HEK293 (cell line): ENCODE measurements around the gene APOE.
A peak's percentile ranks its signal among the peaks of the same experiment; 100 is the strongest.

ENCODE experiments used
- GLI2 ChIP-seq: fragments of 450-650 bp; formaldehyde crosslinking; IDR thresholded peaks from 2 replicates; pipeline ENCODE4; 2017; ENCODE audit warnings: missing biosample characterization, missing genetic modification characterization, low read depth, borderline replicate concordance
- IKZF3 ChIP-seq: fragments of 450-650 bp; IDR thresholded peaks from 2 replicates; pipeline ENCODE4 v1.5.0; 2018; ENCODE audit warnings: missing biosample characterization, mild to moderate bottlenecking, missing genetic modification characterization, moderate library complexity
- KLF7 ChIP-seq: fragments of 450-650 bp; formaldehyde crosslinking; IDR thresholded peaks from 2 replicates; pipeline ENCODE4 v1.5.1; 2016; ENCODE audit warnings: missing biosample characterization, missing genetic modification characterization, borderline replicate concordance
- KLF9 ChIP-seq: fragments of 450-650 bp; formaldehyde crosslinking; IDR thresholded peaks from 2 replicates; pipeline ENCODE4 v1.5.1; 2016; ENCODE audit warnings: missing biosample characterization, missing genetic modification characterization, low read depth
- MEIS1 ChIP-seq: sonication (generic); formaldehyde crosslinking; IDR thresholded peaks from 2 replicates; pipeline ENCODE4 v1.8.1; 2022; ENCODE audit warnings: missing genetic modification reagents, mild to moderate bottlenecking, borderline replicate concordance
- OVOL3 ChIP-seq: fragments of 450-650 bp; formaldehyde crosslinking; IDR thresholded peaks from 2 replicates; pipeline ENCODE4 v1.5.1; 2016; ENCODE audit warnings: missing biosample characterization, missing genetic modification characterization
- PBX3 ChIP-seq: sonication (generic); formaldehyde crosslinking; IDR thresholded peaks from 2 replicates; pipeline ENCODE4 v1.8.1; 2022; ENCODE audit warnings: mild to moderate bottlenecking, moderate library complexity, missing genetic modification reagents
- SETDB1 ChIP-seq: IDR thresholded peaks from one replicate; pipeline ENCODE4 v1.6.1; 2017; ENCODE audit warnings: mild to moderate bottlenecking, low read length, moderate library complexity, mixed read lengths; ENCODE audit not compliant: insufficient read length
- SP3 ChIP-seq: fragments of 450-650 bp; formaldehyde crosslinking; IDR thresholded peaks from 2 replicates; pipeline ENCODE4 v1.5.1; 2016; ENCODE audit warnings: missing biosample characterization, missing genetic modification characterization
- WT1 ChIP-seq: fragments of 450-650 bp; formaldehyde crosslinking; IDR thresholded peaks from 2 replicates; pipeline ENCODE4 v1.5.1; 2016; ENCODE audit warnings: missing biosample characterization, missing genetic modification characterization
- ZBTB17 ChIP-seq: fragments of 450-650 bp; formaldehyde crosslinking; IDR thresholded peaks from 2 replicates; pipeline ENCODE4 v1.5.1; 2016; ENCODE audit warnings: missing biosample characterization, missing genetic modification characterization
- ZBTB7A ChIP-seq: fragments of 450-650 bp; formaldehyde crosslinking; IDR thresholded peaks from 2 replicates; pipeline ENCODE4 v1.5.1; 2016; ENCODE audit warnings: low read depth, missing biosample characterization, missing genetic modification characterization
- ZEB2 ChIP-seq: fragments of 450-650 bp; formaldehyde crosslinking; IDR thresholded peaks from 2 replicates; pipeline ENCODE4 v1.5.1; 2016; ENCODE audit warnings: missing biosample characterization, missing genetic modification characterization
- ZFHX2 ChIP-seq: fragments of 450-650 bp; formaldehyde crosslinking; conservative IDR thresholded peaks from 2 replicates; pipeline ENCODE4 v1.5.1; 2016; ENCODE audit warnings: missing biosample characterization, missing genetic modification characterization
- ZNF146 ChIP-seq: fragments of 450-650 bp; formaldehyde crosslinking; IDR thresholded peaks from 2 replicates; pipeline ENCODE4 v1.5.1; 2016; ENCODE audit warnings: missing biosample characterization, missing genetic modification characterization
- ZNF175 ChIP-seq: fragments of 450-650 bp; formaldehyde crosslinking; IDR thresholded peaks from 2 replicates; pipeline ENCODE4 v1.5.1; 2016; ENCODE audit warnings: missing biosample characterization, missing genetic modification characterization
- ZNF184 ChIP-seq: fragments of 450-650 bp; IDR thresholded peaks from 2 replicates; pipeline ENCODE4 v1.5.1; 2018; ENCODE audit warnings: missing biosample characterization, mild to moderate bottlenecking, missing genetic modification characterization
- ZNF2 ChIP-seq: fragments of 450-650 bp; formaldehyde crosslinking; IDR thresholded peaks from 2 replicates; pipeline ENCODE4 v1.5.1; 2016; ENCODE audit warnings: missing biosample characterization, missing genetic modification characterization
- ZNF202 ChIP-seq: fragments of 450-650 bp; formaldehyde crosslinking; IDR thresholded peaks from 2 replicates; pipeline ENCODE4 v1.5.1; 2016; ENCODE audit warnings: missing biosample characterization, missing genetic modification characterization, borderline replicate concordance
- ZNF341 ChIP-seq: fragments of 450-650 bp; formaldehyde crosslinking; IDR thresholded peaks from 2 replicates; pipeline ENCODE4; 2016; ENCODE audit warnings: low read depth, missing biosample characterization, missing genetic modification characterization
- ZNF394 ChIP-seq: fragments of 450-650 bp; formaldehyde crosslinking; IDR thresholded peaks from 2 replicates; pipeline ENCODE4 v1.5.1; 2016; ENCODE audit warnings: missing biosample characterization, missing genetic modification characterization, mild to moderate bottlenecking, moderate library complexity, borderline replicate concordance
- ZNF433 ChIP-seq: fragments of 450-650 bp; formaldehyde crosslinking; IDR thresholded peaks from 2 replicates; pipeline ENCODE4 v1.5.1; 2016; ENCODE audit warnings: missing biosample characterization, missing genetic modification characterization, low read depth
- ZNF48 ChIP-seq: fragments of 450-650 bp; formaldehyde crosslinking; IDR thresholded peaks from 2 replicates; pipeline ENCODE4 v1.5.1; 2016; ENCODE audit warnings: missing biosample characterization, missing genetic modification characterization
- ZNF544 ChIP-seq: fragments of 450-650 bp; formaldehyde crosslinking; IDR thresholded peaks from 2 replicates; pipeline ENCODE4 v1.5.0; 2017; ENCODE audit warnings: missing biosample characterization, missing genetic modification characterization
- ZNF548 ChIP-seq: fragments of 450-650 bp; formaldehyde crosslinking; IDR thresholded peaks from 2 replicates; pipeline ENCODE4 v1.5.1; 2016; ENCODE audit warnings: missing biosample characterization, missing genetic modification characterization
- ZNF549 ChIP-seq: fragments of 450-650 bp; IDR thresholded peaks from 2 replicates; pipeline ENCODE4 v1.5.1; 2018; ENCODE audit warnings: missing biosample characterization, missing genetic modification characterization, mild to moderate bottlenecking, inconsistent platforms, moderate library complexity
- ZNF660 ChIP-seq: fragments of 450-650 bp; IDR thresholded peaks from 2 replicates; pipeline ENCODE4 v1.5.1; 2018; ENCODE audit warnings: missing biosample characterization, mild to moderate bottlenecking, missing genetic modification characterization
- ZSCAN30 ChIP-seq: fragments of 450-650 bp; IDR thresholded peaks from 2 replicates; pipeline ENCODE4 v1.5.1; 2018; ENCODE audit warnings: missing biosample characterization, mild to moderate bottlenecking, missing genetic modification characterization, moderate library complexity
- TF ChIP-seq, protein P1 (sequence below): fragments of 450-650 bp; formaldehyde crosslinking; IDR thresholded peaks from 2 replicates; pipeline ENCODE4; 2016; ENCODE audit warnings: missing biosample characterization, missing genetic modification characterization
- TF ChIP-seq, protein P2 (sequence below): fragments of 450-650 bp; formaldehyde crosslinking; IDR thresholded peaks from 2 replicates; pipeline ENCODE4 v1.5.1; 2017; ENCODE audit warnings: missing biosample characterization, mild to moderate bottlenecking, missing genetic modification characterization, moderate library complexity
- TF ChIP-seq, protein P3 (sequence below): fragments of 450-650 bp; formaldehyde crosslinking; IDR thresholded peaks from 2 replicates; pipeline ENCODE4 v1.5.1; 2016; ENCODE audit warnings: missing biosample characterization, missing genetic modification characterization
- TF ChIP-seq, protein P4 (sequence below): IDR thresholded peaks from 2 replicates; pipeline ENCODE4 v1.6.1; 2011; ENCODE audit warnings: mild to moderate bottlenecking, low read depth, low read length, borderline replicate concordance
- TF ChIP-seq, protein P5 (sequence below): fragments of 450-650 bp; formaldehyde crosslinking; IDR thresholded peaks from 2 replicates; pipeline ENCODE4 v1.5.1; 2016; ENCODE audit warnings: missing biosample characterization, missing genetic modification characterization

Gene APOE

GRCh38 chr19:44954649-44955504 is 49.3 kb downstream of the APOE start, which contains the start of gene CLPTM1 (continued):
- TF ChIP-seq ZNF146 (tag by site-specific recombination) (no peak), KLF7 (peak; percentile 98), SP3 (peak; percentile 96), ZNF202 (tag by site-specific recombination) (no peak), ZNF2 (tag by site-specific recombination) (peak; percentile 91), IKZF3 (tag by site-specific recombination) (no peak), GLI2 (tag by site-specific recombination) (no peak), ZNF184 (no peak), ZNF660 (tag by site-specific recombination) (peak; percentile 59), ZNF394 (tag by site-specific recombination) (peak; percentile 96), OVOL3 (tag by site-specific recombination) (peak; percentile 88), SETDB1 (no peak), ZBTB17 (tag by site-specific recombination) (peak; percentile 96), ZSCAN30 (tag by site-specific recombination) (peak; percentile 70; the same call in 1 of the 2 replicates), ZNF433 (tag by site-specific recombination) (no peak), ZNF548 (no peak), ZNF341 (no peak), ZNF175 (no peak), ZNF549 (tag by site-specific recombination) (no peak), ZNF48 (tag by site-specific recombination) (no peak), WT1 (no peak), ZBTB7A (no peak; the same call in 1 of the 2 replicates), PBX3 (CRISPR knock-in tag) (no peak), MEIS1 (CRISPR knock-in tag) (no peak), ZEB2 (tag by site-specific recombination) (peak; percentile 87), KLF9 (tag by site-specific recombination) (peak; percentile 99), ZFHX2 (tag by site-specific recombination) (no peak; the same call in 1 of the 2 replicates), ZNF544 (tag by site-specific recombination) (no peak)
- TF ChIP-seq, protein P1, sequence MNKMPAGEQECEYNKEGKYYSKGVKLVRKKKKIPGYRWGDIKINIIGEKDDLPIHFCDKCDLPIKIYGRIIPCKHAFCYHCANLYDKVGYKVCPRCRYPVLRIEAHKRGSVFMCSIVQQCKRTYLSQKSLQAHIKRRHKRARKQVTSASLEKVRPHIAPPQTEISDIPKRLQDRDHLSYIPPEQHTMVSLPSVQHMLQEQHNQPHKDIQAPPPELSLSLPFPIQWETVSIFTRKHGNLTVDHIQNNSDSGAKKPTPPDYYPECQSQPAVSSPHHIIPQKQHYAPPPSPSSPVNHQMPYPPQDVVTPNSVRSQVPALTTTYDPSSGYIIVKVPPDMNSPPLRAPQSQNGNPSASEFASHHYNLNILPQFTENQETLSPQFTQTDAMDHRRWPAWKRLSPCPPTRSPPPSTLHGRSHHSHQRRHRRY (tag by site-specific recombination), result no peak
- TF ChIP-seq, protein P2, sequence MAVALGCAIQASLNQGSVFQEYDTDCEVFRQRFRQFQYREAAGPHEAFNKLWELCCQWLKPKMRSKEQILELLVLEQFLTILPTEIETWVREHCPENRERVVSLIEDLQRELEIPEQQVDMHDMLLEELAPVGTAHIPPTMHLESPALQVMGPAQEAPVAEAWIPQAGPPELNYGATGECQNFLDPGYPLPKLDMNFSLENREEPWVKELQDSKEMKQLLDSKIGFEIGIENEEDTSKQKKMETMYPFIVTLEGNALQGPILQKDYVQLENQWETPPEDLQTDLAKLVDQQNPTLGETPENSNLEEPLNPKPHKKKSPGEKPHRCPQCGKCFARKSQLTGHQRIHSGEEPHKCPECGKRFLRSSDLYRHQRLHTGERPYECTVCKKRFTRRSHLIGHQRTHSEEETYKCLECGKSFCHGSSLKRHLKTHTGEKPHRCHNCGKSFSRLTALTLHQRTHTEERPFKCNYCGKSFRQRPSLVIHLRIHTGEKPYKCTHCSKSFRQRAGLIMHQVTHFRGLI (tag by site-specific recombination), result 0 out of 2 replicates have a peak, but pooled peaks have one; percentile 11
- TF ChIP-seq, protein P3, sequence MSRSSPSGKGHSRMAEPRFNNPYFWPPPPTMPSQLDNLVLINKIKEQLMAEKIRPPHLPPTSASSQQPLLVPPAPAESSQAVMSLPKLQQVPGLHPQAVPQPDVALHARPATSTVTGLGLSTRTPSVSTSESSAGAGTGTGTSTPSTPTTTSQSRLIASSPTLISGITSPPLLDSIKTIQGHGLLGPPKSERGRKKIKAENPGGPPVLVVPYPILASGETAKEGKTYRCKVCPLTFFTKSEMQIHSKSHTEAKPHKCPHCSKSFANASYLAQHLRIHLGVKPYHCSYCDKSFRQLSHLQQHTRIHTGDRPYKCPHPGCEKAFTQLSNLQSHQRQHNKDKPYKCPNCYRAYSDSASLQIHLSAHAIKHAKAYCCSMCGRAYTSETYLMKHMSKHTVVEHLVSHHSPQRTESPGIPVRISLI (tag by site-specific recombination), result no peak
- TF ChIP-seq, protein P4, sequence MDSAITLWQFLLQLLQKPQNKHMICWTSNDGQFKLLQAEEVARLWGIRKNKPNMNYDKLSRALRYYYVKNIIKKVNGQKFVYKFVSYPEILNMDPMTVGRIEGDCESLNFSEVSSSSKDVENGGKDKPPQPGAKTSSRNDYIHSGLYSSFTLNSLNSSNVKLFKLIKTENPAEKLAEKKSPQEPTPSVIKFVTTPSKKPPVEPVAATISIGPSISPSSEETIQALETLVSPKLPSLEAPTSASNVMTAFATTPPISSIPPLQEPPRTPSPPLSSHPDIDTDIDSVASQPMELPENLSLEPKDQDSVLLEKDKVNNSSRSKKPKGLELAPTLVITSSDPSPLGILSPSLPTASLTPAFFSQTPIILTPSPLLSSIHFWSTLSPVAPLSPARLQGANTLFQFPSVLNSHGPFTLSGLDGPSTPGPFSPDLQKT, result peak; percentile 77; the same call in 1 of the 2 replicates
- TF ChIP-seq, protein P5, sequence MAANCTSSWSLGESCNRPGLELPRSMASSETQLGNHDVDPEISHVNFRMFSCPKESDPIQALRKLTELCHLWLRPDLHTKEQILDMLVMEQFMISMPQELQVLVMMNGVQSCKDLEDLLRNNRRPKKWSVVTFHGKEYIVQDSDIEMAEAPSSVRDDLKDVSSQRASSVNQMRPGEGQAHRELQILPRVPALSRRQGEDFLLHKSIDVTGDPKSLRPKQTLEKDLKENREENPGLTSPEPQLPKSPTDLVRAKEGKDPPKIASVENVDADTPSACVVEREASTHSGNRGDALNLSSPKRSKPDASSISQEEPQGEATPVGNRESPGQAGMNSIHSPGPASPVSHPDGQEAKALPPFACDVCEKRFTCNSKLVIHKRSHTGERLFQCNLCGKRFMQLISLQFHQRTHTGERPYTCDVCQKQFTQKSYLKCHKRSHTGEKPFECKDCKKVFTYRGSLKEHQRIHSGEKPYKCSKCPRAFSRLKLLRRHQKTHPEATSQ (tag by site-specific recombination), result no peak
